RWPE1 (cell line): ENCODE measurements around the gene WDR81.

Source experiments
- CTCF ChIA-PET: fragments of 350-600 bp; sonication (Branson Sonifier 250); formaldehyde crosslinking; extraction: SDS; loops from one replicate; lab custom pipeline; 2021; lab: Yijun Ruan, JAX
- POLR2A ChIA-PET: fragments of 400-600 bp; formaldehyde crosslinking; extraction: SDS; loops from one replicate; lab custom pipeline; 2020; ENCODE audit warnings: antibody characterized with exemption; ENCODE audit not compliant: low non-redundant PET; lab: Yijun Ruan, JAX
- DNase-seq: peaks from one replicate; pipeline ENCODE4 v3.0.0; 2012; ENCODE audit warnings: low spot score
- H3K27ac ChIP-seq: fragments of 450-650 bp; 2 replicates; pipeline ENCODE4 v1.5.1; 2017
- TF ChIP-seq, protein P1 (sequence below): fragments of 450-650 bp; conservative IDR thresholded peaks from 2 replicates; pipeline ENCODE4 v1.5.1; 2017; ENCODE audit warnings: low read depth, mild to moderate bottlenecking

Gene WDR81

DNA sequence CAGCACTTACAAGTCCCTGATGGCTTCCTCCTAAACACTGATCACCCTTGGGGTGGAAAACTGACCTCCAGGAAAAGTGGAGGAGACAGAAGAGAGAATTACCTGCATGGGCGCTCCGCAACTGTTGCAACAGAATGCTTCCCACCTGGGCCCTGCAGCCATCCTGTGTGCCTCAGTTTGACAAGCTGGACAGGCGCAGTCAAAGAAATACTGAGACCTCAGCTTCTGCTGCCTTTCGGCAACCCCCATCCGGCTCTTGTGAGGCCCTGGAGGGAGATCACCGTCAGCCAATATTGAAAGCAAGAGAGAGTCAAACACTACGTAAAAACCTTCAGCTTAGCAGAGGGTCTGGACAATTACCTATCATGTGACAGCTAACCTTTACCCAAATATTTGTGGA is 62.2 kb downstream of the WDR81 start:
- DNase-seq, result no peak
- ChIA-PET POLR2A (no interaction called here), CTCF (interaction anchor here (0.6 kb wide), 1 partner anchor 43 kb away, joined by 5 read pairs; no protein-coding TSS in a partner anchor)
- H3K27ac ChIP-seq, result peak overlapping the region; percentile 99
- TF ChIP-seq, protein P1, sequence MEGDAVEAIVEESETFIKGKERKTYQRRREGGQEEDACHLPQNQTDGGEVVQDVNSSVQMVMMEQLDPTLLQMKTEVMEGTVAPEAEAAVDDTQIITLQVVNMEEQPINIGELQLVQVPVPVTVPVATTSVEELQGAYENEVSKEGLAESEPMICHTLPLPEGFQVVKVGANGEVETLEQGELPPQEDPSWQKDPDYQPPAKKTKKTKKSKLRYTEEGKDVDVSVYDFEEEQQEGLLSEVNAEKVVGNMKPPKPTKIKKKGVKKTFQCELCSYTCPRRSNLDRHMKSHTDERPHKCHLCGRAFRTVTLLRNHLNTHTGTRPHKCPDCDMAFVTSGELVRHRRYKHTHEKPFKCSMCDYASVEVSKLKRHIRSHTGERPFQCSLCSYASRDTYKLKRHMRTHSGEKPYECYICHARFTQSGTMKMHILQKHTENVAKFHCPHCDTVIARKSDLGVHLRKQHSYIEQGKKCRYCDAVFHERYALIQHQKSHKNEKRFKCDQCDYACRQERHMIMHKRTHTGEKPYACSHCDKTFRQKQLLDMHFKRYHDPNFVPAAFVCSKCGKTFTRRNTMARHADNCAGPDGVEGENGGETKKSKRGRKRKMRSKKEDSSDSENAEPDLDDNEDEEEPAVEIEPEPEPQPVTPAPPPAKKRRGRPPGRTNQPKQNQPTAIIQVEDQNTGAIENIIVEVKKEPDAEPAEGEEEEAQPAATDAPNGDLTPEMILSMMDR, result no peak

DNA sequence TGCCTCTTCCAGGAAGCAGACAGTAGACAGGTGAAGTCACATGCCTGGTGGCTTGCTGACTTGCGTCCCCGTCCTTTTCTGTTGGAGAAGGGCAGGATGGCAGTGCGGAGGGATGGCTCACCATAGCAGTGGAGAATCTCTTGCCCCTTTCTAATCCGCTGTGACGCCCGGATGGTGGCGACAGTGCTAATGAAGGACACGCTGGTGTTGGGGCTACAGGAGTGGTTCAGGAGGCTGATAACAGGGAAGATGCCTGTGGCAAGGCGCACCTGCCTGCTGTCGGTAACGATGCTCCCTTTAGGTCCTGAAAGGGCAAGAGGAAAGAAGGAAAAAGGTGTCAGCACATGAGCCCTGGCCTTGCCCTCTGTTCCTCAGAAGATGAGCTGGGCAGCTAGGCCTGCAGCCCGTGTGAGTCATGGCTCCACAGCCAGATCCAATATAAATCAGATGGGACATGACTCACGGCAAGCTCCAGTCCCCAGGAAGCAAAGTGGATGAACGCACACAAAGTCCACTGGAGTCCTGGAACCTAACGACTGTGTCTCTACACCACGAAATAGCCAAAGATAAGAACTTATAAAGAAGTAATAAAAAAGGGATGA is 62.9 kb downstream of the WDR81 start:
- ChIA-PET CTCF (interaction anchor here (0.6 kb wide), 1 partner anchor 44 kb away, joined by 5 read pairs; no protein-coding TSS in a partner anchor), POLR2A (no interaction called here)
- TF ChIP-seq, protein P1, result no peak
- peak; percentile 94 for DNase-seq
- peak overlapping the region; percentile 99 for H3K27ac ChIP-seq
